Fibroblast of skin of right quadriceps (primary cell): ENCODE measurements around the gene TEX35.
A peak's percentile ranks its signal among the peaks of the same experiment; 100 is the strongest.

Source experiments
- DNase-seq: peaks from one replicate; pipeline ENCODE4 v3.0.0-alpha.2; 2013

TEX35 gene

GRCh38 chr1:178521241-178521640 lies 8.3 kb downstream of the TEX35 start:
- no peak for DNase-seq

DNA sequence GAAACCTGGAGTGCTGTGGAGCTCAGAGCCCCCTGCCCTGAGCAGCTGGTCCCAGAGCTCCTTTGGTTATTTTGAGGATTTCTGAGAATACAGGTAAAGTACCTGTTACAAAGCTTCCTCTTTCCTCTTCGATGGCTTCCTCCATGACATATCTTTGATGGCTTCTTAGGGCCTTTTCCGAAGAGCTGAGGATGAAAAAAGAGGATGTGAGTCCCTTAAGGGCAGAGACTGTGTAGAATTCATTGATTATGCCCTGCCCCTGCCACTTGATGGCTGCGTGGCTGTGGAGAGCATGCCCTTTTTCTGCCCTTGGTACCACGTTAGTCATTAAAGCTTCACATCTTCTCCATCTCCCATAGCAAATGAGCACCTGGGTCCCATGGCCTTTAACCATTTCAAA lies 14.2 kb downstream of the TEX35 start:
- no peak for DNase-seq

DNA sequence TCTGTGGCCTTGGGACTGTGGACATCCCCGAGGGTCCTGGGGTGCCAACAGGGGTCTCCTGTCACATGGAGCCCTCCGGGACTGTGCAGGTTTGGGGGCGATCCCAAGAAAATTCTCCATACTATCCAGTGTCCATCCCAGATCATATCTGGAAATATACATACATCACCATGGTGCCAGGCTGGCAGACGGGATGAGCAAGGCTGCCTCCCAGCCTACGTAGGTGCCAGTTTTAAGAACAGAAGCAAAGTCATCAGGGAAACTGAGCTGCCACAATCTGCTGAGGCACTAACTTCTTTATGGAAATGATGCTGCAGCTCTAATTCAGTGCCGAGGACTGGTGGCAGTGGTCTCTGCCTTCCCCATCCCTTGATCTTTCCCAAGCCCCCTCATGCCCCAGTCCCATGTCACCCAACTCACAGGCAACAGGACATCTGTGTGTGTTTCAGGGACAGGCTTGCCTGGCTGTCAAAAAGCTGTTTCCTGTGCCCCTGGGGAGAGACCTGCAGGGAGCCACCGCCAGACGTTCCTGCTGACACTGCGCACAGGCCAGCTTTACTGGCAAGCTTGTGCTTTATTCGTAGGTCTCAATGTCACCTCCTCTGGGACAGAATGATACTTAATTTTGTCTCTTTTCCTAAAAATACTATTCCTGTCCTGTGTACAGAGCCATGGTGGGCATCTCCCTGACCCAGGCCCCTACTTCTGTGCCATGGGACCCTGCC lies 15.5 kb downstream of the TEX35 start:
- no peak for DNase-seq

- DNase-seq, result no peak
Observed at GRCh38 chr1:178528953-178529335, 16.0 kb downstream of the TEX35 start.

DNA sequence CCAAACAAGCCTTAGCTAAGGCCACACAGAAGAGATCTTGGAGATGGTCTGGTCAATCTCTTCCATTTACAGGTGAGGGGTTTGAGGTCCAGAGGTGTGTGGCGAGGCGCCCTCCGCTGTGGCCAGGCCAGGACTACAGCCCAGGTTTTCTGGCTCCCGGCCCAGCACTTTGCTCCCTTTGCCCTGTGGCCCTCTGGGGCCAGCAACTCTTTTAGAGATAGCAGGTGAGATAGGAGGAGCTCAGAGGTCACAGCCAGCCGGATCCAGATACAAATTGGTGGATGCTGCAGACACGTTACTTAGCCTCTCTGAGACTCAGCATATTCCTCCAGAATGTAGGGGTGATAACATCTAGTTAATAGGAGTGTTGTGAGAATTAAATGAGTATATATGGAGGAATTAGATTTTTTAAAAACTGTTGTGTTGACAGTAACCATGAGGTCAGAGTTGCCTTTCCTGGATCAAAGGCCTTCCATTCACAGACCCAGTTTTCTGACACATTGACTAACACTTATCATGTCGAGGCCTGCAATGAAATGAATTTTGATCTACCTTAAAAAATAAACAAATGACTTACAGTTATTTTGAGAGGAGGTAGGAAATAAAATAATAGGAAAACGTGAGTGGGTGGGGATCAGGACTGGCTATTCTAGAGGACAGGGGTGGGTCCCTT lies 16.6 kb downstream of the TEX35 start:
- DNase-seq, result no peak

DNA sequence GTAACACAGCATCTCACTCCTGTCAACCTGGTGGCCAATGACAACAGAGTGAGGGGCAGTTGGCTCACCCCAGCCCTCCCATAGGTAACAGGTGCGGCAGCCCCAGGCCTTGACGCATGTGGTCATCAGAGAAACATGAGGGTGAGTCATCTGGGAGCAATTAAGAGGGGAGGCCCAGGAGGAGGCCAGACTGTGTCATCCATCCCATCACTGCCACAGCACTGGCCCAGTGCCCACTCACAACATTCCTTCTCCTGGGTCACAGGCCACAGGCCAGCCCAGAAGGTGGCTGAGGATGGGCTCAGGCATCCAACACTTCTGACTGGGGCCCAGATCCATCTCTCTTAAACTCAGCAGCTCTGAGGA lies 17.1 kb downstream of the TEX35 start:
- DNase-seq, result peak; percentile 67

DNA sequence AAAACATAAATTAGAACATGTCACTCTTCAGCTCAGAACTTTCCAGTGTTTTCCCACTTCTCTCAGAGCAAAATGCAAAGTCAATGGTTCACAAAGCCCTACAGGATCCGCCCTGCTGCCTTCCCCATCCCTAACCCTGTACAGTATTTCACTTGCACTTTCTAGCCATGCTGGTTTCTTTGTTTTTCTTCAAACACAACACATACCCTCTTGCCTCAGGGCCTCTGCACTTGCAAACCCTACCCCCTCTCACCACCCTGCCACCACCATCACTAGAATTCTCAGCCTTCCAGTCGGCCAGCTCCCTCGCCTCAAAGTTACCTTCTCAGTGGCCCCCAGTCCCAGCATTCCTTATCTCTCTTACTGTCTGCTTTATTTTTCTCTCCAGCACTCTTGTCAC lies 17.6 kb downstream of the TEX35 start:
- DNase-seq, result no peak

GRCh38 chr1:178531887-178532286 lies 19.0 kb downstream of the TEX35 start:
- no peak for DNase-seq

- DNase-seq, result peak; percentile 72
Observed at GRCh38 chr1:178532392-178532791, 19.5 kb downstream of the TEX35 start.

GRCh38 chr1:178533121-178533946 lies 20.4 kb downstream of the TEX35 start:
- no peak for DNase-seq

DNA sequence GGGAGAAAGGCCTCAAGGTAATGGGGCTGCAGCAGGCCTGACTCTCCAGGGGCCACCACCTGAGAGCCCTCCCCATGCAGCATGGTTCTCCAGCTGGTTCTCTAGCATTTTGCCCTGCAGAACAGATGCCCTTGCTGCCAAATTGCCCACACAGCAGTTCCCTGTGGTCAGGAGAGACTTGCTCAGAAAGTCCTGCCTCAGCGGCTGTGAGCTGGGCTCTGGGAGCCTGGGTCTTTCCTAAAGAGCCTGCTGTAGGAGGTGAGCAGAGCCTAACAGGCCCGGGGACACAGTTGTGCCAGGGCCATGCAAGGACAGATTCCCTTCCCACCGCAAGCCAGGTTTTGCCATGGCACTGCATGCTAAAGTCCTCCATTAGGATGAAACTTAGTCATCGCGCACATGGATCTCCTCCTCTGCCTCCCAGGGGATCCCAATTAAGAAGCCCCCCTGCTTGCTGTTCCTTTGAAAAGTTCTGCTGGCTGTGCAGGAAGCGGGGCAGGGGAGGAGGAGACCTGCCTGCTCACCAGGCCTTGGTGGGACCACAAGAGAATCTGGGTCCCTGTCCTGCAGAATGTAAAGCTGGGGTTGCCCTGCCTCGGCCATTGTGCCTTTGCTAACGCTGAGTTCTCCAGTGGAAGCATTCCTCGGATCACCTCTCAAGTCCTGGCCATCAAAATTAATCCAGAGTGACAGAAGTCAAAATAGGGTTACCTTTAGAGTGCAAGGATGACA lies 21.4 kb downstream of the TEX35 start:
- DNase-seq, result no peak

DNA sequence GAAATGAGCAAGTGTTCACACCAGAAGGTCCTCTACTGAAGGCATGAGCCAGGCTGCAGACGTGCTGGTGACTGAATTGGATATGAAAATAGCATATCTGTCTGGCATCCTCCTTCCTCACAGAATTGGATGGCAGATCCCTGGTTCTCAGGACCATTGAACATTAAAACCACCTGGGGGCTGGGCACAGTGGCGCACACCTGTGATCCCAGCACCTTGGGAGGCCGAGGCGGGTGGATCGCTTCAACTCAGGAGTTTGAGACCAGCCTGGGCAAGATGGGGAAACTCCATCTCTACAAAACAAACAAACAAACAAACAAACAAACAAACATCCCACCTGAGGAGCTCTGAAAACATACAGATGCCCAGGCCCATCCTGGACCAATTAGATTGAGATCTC lies 23.4 kb downstream of the TEX35 start:
- no peak for DNase-seq

DNA sequence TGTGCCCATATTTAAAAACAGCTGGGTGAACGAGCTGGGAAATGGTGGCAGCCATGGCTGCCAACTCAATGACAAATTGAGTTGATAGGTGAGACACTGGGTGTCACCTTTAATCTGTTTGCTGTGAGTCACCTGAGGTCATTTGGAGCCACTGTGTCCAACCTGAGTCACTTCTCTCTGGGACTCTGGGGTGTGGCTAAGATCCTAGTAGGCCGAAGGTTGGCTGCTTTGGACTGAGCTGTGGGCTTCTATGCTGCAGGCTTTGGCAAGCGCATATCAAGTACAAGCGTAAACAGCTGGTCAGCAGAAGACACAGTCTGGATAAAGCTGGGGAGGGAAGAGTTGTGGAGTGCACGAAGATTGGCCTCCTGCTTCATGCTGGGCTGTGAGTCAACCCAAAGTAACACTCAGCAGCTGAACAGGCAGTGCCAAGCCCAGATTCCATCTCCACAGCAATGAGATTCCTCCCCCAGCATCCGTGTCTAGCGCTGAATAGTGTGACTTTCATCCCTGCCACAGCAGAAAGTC lies 24.0 kb downstream of the TEX35 start:
- DNase-seq, result peak; percentile 93

DNA sequence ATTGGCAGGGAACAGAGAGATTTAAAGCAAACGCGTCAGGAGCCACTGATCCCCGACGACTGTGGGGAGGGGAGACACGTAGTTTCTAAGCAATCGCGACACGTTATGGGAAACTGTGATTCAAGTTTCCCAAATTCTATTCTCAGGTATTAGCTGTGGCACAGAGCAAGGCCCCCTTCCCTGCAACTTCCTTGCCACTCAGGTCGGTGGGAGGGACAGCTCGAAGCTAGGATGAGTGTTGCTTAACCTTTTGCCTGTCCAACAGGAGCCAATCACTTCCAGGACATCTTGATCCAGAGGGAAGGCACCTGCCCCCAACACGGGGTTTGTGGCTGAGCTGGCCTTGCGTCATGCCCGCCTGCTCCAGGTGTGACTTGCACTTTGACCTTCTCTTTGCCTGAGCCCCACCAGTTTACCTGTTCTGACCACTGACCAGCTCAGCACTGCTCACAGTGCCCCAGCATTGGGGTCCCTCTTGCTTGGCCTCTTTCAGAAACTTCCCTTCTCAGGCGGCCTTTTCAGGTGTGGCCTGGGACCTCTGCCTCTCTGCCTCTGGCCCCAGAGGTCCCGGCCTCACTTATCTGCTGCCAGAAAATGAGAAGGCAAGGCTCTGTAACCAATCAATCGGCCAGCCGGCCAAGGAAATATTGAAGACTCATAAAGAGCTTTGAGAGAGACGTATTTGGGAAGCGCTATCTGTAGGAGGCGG lies 24.6 kb downstream of the TEX35 start:
- no peak for DNase-seq

DNA sequence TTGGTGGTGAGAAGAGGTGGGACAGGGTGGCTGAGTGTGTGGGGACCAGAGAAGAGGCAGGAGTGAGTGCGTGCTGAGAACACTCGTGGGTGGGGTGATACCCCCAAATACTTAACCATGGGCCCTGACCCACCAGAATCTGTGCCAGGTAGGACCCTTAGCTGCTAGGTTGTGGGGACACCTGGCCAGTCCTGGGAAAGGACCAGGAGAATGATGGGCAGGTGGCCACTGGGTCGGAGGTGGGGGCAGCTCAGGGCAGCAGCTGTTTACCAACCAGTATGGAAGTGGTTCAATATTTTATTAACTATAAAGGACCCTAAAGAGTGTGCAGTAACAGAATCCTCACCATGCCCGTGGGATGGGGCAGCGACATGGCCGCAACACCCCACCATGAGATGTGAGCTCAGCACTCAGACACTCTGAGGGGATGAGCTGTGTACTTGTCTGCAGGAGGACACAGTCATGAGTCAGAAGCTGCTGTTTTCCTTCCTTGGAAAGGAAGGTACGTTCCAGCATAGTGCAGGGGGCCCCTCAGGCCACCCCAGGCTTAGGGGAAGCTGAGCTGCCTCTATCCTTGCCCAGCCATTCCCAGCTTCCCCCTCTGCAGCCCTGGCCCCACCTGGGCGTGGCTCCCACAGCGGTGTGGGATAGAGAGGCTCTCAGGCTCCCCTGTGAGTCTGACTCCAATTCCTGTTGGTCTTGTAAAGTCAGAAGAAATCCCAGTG lies 25.4 kb downstream of the TEX35 start:
- DNase-seq, result peak; percentile 86

- no peak for DNase-seq
Observed at GRCh38 chr1:178539291-178539690, 26.4 kb downstream of the TEX35 start.

GRCh38 chr1:178540204-178540603 lies 27.3 kb downstream of the TEX35 start:
- DNase-seq, result no peak

- DNase-seq, result peak; percentile 86
Observed at GRCh38 chr1:178540646-178541045, 27.7 kb downstream of the TEX35 start.

- no peak for DNase-seq
Observed at GRCh38 chr1:178541379-178541778, 28.5 kb downstream of the TEX35 start.

- DNase-seq, result no peak
Observed at GRCh38 chr1:178541829-178542553, 29.1 kb downstream of the TEX35 start.
